Osteocyte (in vitro differentiated cells): ENCODE results near the gene INSYN2B. TPM values are rescaled to one million over a fixed set of nuclear protein-coding genes. Genes with fewer than 3 reads are reported as not detected.

Experiments
- DNase-seq: peaks from one replicate; pipeline ENCODE4 v3.0.0; 2021; ENCODE audit warnings: mixed read lengths; ENCODE audit not compliant: unreplicated experiment; ENCODE audit errors: extremely low spot score
- H3K27ac Mint-ChIP-seq: one replicate; pipeline ENCODE4 v1.8.0; 2021; ENCODE audit warnings: mild to moderate bottlenecking, mixed read lengths; ENCODE audit not compliant: unreplicated experiment
- H3K27me3 Mint-ChIP-seq: one replicate; pipeline ENCODE4 v1.8.0; 2021; ENCODE audit warnings: mixed read lengths; ENCODE audit not compliant: unreplicated experiment
- H3K36me3 Mint-ChIP-seq: one replicate; pipeline ENCODE4 v1.8.0; 2021; ENCODE audit warnings: mixed read lengths; ENCODE audit not compliant: unreplicated experiment
- H3K4me1 Mint-ChIP-seq: one replicate; pipeline ENCODE4 v1.8.0; 2021; ENCODE audit warnings: mixed read lengths; ENCODE audit not compliant: unreplicated experiment
- H3K4me3 Mint-ChIP-seq: one replicate; pipeline ENCODE4 v1.8.0; 2021; ENCODE audit warnings: mild to moderate bottlenecking, moderate library complexity, mixed read lengths; ENCODE audit not compliant: unreplicated experiment
- H3K9me3 Mint-ChIP-seq: one replicate; pipeline ENCODE4 v1.8.0; 2021; ENCODE audit warnings: mixed read lengths; ENCODE audit not compliant: unreplicated experiment
- total RNA-seq: library from RNA; stranded (reverse); gene quantifications from 2 replicates; pipeline ENCODE4 v1.2.1, GENCODE V29; 2021
- TF ChIP-seq, protein P1 (sequence below): fragments of 200-600 bp; sonication (generic); IDR thresholded peaks from 2 replicates; pipeline ENCODE4 v1.5.0; 2021; ENCODE audit warnings: antibody characterized with exemption, mild to moderate bottlenecking, moderate library complexity

Gene INSYN2B
- total RNA-seq, 1 donor from 2014 or later: 2.7 TPM

GRCh38 chr5:169939731-169940130 lies 40.6 kb downstream of the INSYN2B start:
- no peaks in the 10 kb centered on the region for H3K36me3 Mint-ChIP-seq
- no peaks in the 10 kb centered on the region for H3K27me3 Mint-ChIP-seq
- H3K27ac Mint-ChIP-seq: no peak overlapping the region
- no peak overlapping the region for H3K4me3 Mint-ChIP-seq
- DNase-seq: no peak
- TF ChIP-seq, protein P1, sequence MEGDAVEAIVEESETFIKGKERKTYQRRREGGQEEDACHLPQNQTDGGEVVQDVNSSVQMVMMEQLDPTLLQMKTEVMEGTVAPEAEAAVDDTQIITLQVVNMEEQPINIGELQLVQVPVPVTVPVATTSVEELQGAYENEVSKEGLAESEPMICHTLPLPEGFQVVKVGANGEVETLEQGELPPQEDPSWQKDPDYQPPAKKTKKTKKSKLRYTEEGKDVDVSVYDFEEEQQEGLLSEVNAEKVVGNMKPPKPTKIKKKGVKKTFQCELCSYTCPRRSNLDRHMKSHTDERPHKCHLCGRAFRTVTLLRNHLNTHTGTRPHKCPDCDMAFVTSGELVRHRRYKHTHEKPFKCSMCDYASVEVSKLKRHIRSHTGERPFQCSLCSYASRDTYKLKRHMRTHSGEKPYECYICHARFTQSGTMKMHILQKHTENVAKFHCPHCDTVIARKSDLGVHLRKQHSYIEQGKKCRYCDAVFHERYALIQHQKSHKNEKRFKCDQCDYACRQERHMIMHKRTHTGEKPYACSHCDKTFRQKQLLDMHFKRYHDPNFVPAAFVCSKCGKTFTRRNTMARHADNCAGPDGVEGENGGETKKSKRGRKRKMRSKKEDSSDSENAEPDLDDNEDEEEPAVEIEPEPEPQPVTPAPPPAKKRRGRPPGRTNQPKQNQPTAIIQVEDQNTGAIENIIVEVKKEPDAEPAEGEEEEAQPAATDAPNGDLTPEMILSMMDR: no peak
- no peaks in the 10 kb centered on the region for H3K4me1 Mint-ChIP-seq
- no peaks in the 10 kb centered on the region for H3K9me3 Mint-ChIP-seq

DNA sequence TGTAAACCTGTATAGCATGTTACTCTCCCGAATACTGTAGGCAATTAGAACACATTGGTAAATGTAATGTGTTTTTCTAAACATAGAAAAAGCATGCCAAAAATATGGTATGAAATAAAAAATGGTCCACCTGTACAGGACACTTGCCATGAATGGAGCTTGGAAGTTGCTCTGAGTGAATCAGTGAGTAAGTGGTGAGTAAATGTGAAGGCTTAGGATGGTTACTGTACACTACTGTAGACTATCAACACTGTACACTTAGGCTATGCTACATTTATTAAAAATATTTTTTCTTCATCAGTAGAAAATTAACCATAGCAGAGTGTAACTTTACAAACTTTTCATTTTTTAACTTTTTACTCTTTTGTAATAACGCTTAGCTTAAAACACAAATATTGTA lies 41.9 kb downstream of the INSYN2B start:
- TF ChIP-seq, protein P1: no peak
- H3K27ac Mint-ChIP-seq: no peak overlapping the region
- no peaks in the 10 kb centered on the region for H3K36me3 Mint-ChIP-seq
- no peak overlapping the region for H3K4me3 Mint-ChIP-seq
- DNase-seq: no peak
- H3K27me3 Mint-ChIP-seq: no peaks in the 10 kb centered on the region
- no peaks in the 10 kb centered on the region for H3K4me1 Mint-ChIP-seq
- H3K9me3 Mint-ChIP-seq: no peaks in the 10 kb centered on the region

DNA sequence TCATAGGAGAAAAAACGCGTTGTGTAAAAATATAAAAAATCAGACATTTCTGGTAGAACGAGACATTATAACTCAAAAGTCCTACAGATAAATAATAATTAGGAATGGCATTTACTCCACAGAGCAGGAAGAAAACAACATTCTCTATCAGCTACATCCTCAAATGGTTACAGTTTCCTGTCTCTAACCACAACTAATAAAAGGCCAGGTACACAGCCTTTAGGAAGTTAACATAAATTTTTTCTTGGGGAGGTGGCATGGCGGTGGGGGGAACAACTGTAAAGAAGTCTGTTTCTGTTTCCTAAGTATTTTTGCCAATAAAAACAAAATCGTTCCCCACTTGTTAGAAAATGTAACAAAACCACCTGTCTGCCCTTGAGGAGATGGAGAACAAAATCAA lies 44.5 kb downstream of the INSYN2B start:
- H3K4me1 Mint-ChIP-seq: no peaks in the 10 kb centered on the region
- H3K36me3 Mint-ChIP-seq: no peaks in the 10 kb centered on the region
- TF ChIP-seq, protein P1: no peak
- no peaks in the 10 kb centered on the region for H3K27me3 Mint-ChIP-seq
- DNase-seq: no peak
- H3K9me3 Mint-ChIP-seq: no peaks in the 10 kb centered on the region
- no peak overlapping the region for H3K4me3 Mint-ChIP-seq
- H3K27ac Mint-ChIP-seq: no peak overlapping the region

GRCh38 chr5:169934990-169935389 lies 45.3 kb downstream of the INSYN2B start:
- H3K27me3 Mint-ChIP-seq: no peaks in the 10 kb centered on the region
- H3K9me3 Mint-ChIP-seq: no peaks in the 10 kb centered on the region
- TF ChIP-seq, protein P1: no peak
- no peaks in the 10 kb centered on the region for H3K4me1 Mint-ChIP-seq
- H3K4me3 Mint-ChIP-seq: no peak overlapping the region
- H3K36me3 Mint-ChIP-seq: no peaks in the 10 kb centered on the region
- no peak for DNase-seq
- no peak overlapping the region for H3K27ac Mint-ChIP-seq

DNA sequence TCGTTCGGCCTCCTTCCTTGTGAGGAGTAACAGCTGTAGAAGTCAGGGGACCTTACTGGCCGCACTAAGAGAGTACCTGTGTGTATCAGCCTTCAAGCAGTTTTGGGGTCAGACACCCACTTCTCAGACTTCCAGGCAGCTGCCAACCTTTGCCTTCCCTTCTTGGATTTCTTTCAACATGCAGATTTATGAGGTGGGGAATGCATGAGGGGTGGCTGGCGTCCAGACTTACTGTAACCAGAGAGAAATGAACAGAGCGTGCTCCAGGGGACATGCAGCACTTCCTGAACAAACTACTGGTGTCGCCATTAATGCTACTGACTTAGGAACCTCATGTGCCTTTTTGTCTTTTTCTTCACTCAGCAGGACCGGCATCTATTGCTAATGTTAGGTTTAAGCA lies 46.7 kb downstream of the INSYN2B start:
- Mint-ChIP-seq H3K4me1 (no peaks in the 10 kb centered on the region), H3K27ac (no peak overlapping the region), H3K27me3 (no peaks in the 10 kb centered on the region), H3K9me3 (no peaks in the 10 kb centered on the region), H3K36me3 (no peaks in the 10 kb centered on the region), H3K4me3 (no peak overlapping the region)
- DNase-seq: no peak
- TF ChIP-seq, protein P1: no peak
